Upper lobe of left lung (tissue), 6 donors: Measurements from ENCODE around the gene OSBPL9. TPM values are rescaled to one million over a fixed set of nuclear protein-coding genes. Genes with fewer than 3 reads are reported as not detected.
A peak's percentile ranks its signal among the peaks of the same experiment; 100 is the strongest.

Experiments
- ATAC-seq, 2 donors: fragments of 200-7000 bp; cut with Tn5 transposase; one replicate each; pipeline ENCODE4 v1.9.1; 2022; ENCODE audit warnings: mild to moderate bottlenecking in 2 of 2, moderate library complexity in 2 of 2; ENCODE audit not compliant: low FRiP score in 2 of 2
- DNase-seq, 2 donors: peaks; one replicate each; pipeline ENCODE4 v3.0.0-alpha.2; 2019 to 2020
- H3K27ac ChIP-seq, 4 donors: fragments of 200-600 bp; sonication (generic); one replicate each; pipeline ENCODE4 v1.5.1; 2016 to 2019
- H3K27me3 ChIP-seq, 4 donors: fragments of 200-600 bp; sonication (generic); one replicate each; pipeline ENCODE4 v1.5.1; 2017 to 2019
- H3K36me3 ChIP-seq, 4 donors: fragments of 200-600 bp; sonication (generic); one replicate each; pipeline ENCODE4 v1.5.1; 2016 to 2019
- H3K4me1 ChIP-seq, 4 donors: fragments of 200-600 bp; sonication (generic); one replicate each; pipeline ENCODE4 v1.5.1; 2018 to 2019
- H3K4me3 ChIP-seq, 4 donors: fragments of 200-600 bp; sonication (generic); one replicate each; pipeline ENCODE4 v1.5.1; 2017 to 2019; ENCODE audit warnings: mild to moderate bottlenecking in 2 of 4, moderate library complexity in 1 of 4
- H3K9me3 ChIP-seq, 4 donors: fragments of 200-600 bp; sonication (generic); one replicate each; pipeline ENCODE4 v1.5.1; 2018 to 2019
- CTCF ChIP-seq, 6 experiments: fragments of 450-650 bp in 4 of 6; fragments of 200-600 bp in 2 of 6; sonication (generic) in 2 of 6; IDR thresholded peaks; one replicate each; pipeline ENCODE4 v1.5.1; 2016 to 2019; ENCODE audit warnings: antibody characterized with exemption in 6 of 6
- EP300 ChIP-seq, 4 donors: sonication (generic); formaldehyde crosslinking; IDR thresholded peaks; one replicate each; pipeline ENCODE4 v1.5.1; 2017; ENCODE audit warnings: antibody characterized with exemption in 4 of 4, control low read depth in 2 of 4
- POLR2A ChIP-seq, 4 donors: fragments of 450-650 bp; IDR thresholded peaks; one replicate each; pipeline ENCODE4 v1.5.1; 2016 to 2017; ENCODE audit warnings: antibody characterized with exemption in 4 of 4, mild to moderate bottlenecking in 2 of 4
- POLR2AphosphoS5 ChIP-seq, 2 donors: sonication (generic); formaldehyde crosslinking; IDR thresholded peaks; one replicate each; pipeline ENCODE4 v1.5.1; 2017; ENCODE audit warnings: antibody characterized with exemption in 2 of 2
- WGBS, 2 donors: methylation state at CpG; one replicate each; pipeline ENCODE4 v1.1.5; 2017 to 2018; 5-methylcytosine and 5-hydroxymethylcytosine counted together
- total RNA-seq, 6 donors: library from RNA; depleted of rRNA in 4 of 6; stranded (reverse); fragments of >200 nt in 4 of 6; gene quantifications; one replicate each; pipeline versions ENCODE4 v1.1.0 to v1.2.1, GENCODE V29; 2016 to 2021
- donor health status: DM: no; HTN: no; CAD: no; lungs with moderate emphysema.
- donor health status: DM: no; HTN: yes; CAD: no; lungs with severe emphysema.

The OSBPL9 gene
- total RNA-seq, 6 donors from 2014 or later: 55.7 to 271 (median 94.9) TPM

GRCh38 chr1:51631747-51632146, 14.9 kb downstream of the OSBPL9 start:
- Histone ChIP-seq H3K27me3 (no peaks in the 10 kb centered on the region), H3K4me1 (peaks cover 0 to 5% (median 0%) of the 10 kb centered on the region in 4 donors), H3K4me3 (no peak overlapping the region), H3K36me3 (no peaks in the 10 kb centered on the region), H3K27ac (no peak overlapping the region), H3K9me3 (no peaks in the 10 kb centered on the region)
- ATAC-seq: no peak
- 100% methylated on average over 1 of the region's 1 CpG for WGBS, 2 donors
- TF ChIP-seq POLR2AphosphoS5 (IDR thresholded peaks at IDR 0.05) (no peak), CTCF (IDR thresholded peaks at IDR 0.05) (no peak), POLR2A (IDR thresholded peaks at IDR 0.05) (no peak), EP300 (IDR thresholded peaks at IDR 0.05) (no peak)
- no peak for DNase-seq

GRCh38 chr1:51634618-51635017, 17.7 kb downstream of the OSBPL9 start:
- DNase-seq: no peak
- no peaks in the 10 kb centered on the region for H3K36me3 ChIP-seq
- peaks cover 0 to 24% (median 4%) of the 10 kb centered on the region in 4 donors for H3K4me1 ChIP-seq
- 91 to 96% methylated on average over 7 of the region's 7 CpGs for WGBS, 2 donors
- TF ChIP-seq POLR2A (IDR thresholded peaks at IDR 0.05): no peak
- no peak for TF ChIP-seq EP300 (IDR thresholded peaks at IDR 0.05)
- TF ChIP-seq CTCF (IDR thresholded peaks at IDR 0.05): no peak
- TF ChIP-seq POLR2AphosphoS5 (IDR thresholded peaks at IDR 0.05): no peak
- no peak overlapping the region for H3K4me3 ChIP-seq
- ATAC-seq: no peak
- no peaks in the 10 kb centered on the region for H3K9me3 ChIP-seq
- no peak overlapping the region for H3K27ac ChIP-seq
- H3K27me3 ChIP-seq: no peaks in the 10 kb centered on the region

- no peak for ATAC-seq
- Histone ChIP-seq H3K9me3 (no peaks in the 10 kb centered on the region), H3K36me3 (no peaks in the 10 kb centered on the region), H3K4me3 (no peak overlapping the region), H3K27ac (no peak overlapping the region), H3K27me3 (no peaks in the 10 kb centered on the region), H3K4me1 (peaks cover 0 to 24% (median 5%) of the 10 kb centered on the region in 4 donors)
- WGBS, 2 donors: 84 to 88% methylated on average over 3 of the region's 3 CpGs
- DNase-seq: no peak
- TF ChIP-seq POLR2AphosphoS5 (IDR thresholded peaks at IDR 0.05) (no peak), CTCF (IDR thresholded peaks at IDR 0.05) (no peak), EP300 (IDR thresholded peaks at IDR 0.05) (no peak), POLR2A (IDR thresholded peaks at IDR 0.05) (no peak)
Observed at GRCh38 chr1:51635615-51636014, 18.7 kb downstream of the OSBPL9 start.

- Histone ChIP-seq H3K4me3 (no peak overlapping the region), H3K9me3 (no peaks in the 10 kb centered on the region), H3K27ac (no peak overlapping the region), H3K36me3 (no peaks in the 10 kb centered on the region), H3K4me1 (peaks cover 0 to 24% (median 7%) of the 10 kb centered on the region in 4 donors), H3K27me3 (no peaks in the 10 kb centered on the region)
- ATAC-seq: no peak
- TF ChIP-seq EP300 (IDR thresholded peaks at IDR 0.05): no peak
- TF ChIP-seq POLR2AphosphoS5 (IDR thresholded peaks at IDR 0.05): no peak
- no peak for TF ChIP-seq POLR2A (IDR thresholded peaks at IDR 0.05)
- TF ChIP-seq CTCF (IDR thresholded peaks at IDR 0.05): no peak
- no peak for DNase-seq
- 88 to 100% methylated on average over 2 of the region's 2 CpGs for WGBS, 2 donors
Observed at GRCh38 chr1:51636191-51636590, 19.3 kb downstream of the OSBPL9 start.

GRCh38 chr1:51636764-51637522, 20.1 kb downstream of the OSBPL9 start:
- Histone ChIP-seq H3K27me3 (no peaks in the 10 kb centered on the region), H3K36me3 (no peaks in the 10 kb centered on the region), H3K27ac (peak overlapping the region in 1 of 4 donors; percentile 22), H3K4me3 (no peak overlapping the region), H3K9me3 (no peaks in the 10 kb centered on the region), H3K4me1 (peaks cover 0 to 24% (median 9%) of the 10 kb centered on the region in 4 donors)
- WGBS, 2 donors: 74 to 77% methylated on average over 6 of the region's 6 CpGs
- no peak for TF ChIP-seq POLR2A (IDR thresholded peaks at IDR 0.05)
- peak; percentile 21 to 32 for TF ChIP-seq POLR2AphosphoS5 (IDR thresholded peaks at IDR 0.05)
- DNase-seq (no peak), ATAC-seq (peak in 1 of 2 donors; percentile 85)
